NCI-H2029 (cell line): Measurements from ENCODE around the gene TSPAN10.

Source experiments
- DNase-seq: peaks from one replicate; lab custom pipeline; 2025; lab: John Stamatoyannopoulos, UW

The TSPAN10 gene

DNA sequence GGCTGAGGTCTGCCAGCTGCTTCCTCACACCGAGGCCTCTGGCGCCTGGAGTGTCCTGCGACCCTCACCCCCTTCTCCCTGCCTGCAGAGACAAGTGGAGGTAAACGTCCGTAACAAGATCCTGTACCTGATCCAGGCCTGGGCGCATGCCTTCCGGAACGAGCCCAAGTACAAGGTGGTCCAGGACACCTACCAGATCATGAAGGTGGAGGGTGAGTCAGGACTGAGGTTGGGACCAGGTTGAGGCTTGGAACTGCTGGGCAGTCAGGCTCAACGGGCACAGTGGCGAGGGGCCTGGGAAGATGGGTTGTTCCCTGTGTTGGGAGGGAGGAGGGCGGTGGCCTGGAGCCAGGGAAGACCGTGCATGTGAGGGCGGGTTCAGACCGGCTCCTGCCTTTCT is 51.6 kb downstream of the TSPAN10 start:
- no peak for DNase-seq

DNA sequence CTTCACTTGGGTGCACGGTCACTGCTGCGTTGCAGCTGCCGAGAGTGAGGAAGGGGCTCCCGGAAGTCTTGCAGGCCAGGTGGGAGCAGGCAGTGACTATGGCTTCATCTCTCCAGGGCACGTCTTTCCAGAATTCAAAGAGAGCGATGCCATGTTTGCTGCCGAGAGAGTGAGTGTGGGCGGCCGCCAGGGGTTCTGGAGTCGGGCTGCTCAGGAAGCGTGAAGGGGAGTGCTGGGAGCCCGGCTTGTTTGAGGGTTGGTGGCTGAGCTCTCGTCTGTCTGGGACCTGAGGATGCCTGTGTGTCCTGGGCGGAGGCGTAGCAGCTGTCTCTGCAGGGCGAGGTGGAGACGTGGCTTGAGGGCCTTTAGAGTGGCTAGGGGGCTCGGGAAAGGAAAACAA is 53.1 kb downstream of the TSPAN10 start:
- no peak for DNase-seq

DNA sequence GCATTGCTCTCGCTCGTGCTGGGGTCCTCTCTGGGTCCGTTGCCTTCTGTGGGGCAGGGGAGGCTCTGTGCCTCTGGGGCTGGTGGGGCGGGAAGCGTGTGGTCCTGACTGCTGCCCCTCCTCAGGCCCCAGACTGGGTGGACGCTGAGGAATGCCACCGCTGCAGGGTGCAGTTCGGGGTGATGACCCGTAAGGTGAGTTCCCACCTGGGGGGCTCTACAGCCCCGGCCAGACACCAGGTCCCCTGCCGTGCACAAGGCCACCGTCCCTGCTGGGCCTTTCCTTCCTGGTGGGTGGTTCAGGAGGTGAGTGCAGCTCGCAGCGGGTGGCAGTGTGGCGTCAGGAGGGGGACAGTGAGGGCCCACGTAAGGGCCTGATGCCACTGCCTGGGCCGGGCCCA is 53.6 kb downstream of the TSPAN10 start:
- no peak for DNase-seq

DNA sequence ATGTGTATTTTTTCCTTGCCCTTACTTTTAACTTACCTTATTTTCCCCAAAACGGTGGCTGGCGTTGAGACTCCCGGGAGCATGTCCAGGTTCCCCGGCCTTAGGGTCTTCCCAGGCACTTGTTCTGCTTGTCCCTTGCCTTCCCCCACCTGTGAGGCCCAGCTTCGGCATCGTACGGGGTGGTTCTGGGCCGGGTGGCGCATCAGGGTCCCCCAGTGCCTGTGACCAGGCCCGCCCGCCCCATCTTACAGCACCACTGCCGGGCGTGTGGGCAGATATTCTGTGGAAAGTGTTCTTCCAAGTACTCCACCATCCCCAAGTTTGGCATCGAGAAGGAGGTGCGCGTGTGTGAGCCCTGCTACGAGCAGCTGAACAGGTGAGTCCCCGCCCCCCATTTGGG is 54.2 kb downstream of the TSPAN10 start:
- DNase-seq, result no peak

DNA sequence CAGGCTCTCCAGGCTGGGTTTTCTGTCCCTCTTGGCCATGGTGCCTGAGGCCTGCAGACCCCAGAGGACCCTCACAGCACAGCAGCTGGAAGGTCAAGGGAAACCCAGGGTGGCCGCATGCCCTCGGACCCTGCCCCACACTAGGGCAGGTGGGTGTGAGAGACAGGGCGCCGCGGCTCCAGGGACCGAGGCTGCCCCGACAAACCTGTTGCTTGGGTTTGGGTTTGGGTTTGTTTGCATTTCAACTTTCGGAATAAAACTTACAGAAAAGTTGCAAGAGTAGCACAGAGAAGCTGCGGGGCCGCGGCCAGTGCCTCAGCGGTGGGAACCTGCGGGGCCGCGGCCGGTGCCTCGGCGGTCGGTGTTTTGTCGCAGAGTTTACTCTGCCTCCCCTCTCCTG is 54.6 kb downstream of the TSPAN10 start:
- DNase-seq, result no peak

DNA sequence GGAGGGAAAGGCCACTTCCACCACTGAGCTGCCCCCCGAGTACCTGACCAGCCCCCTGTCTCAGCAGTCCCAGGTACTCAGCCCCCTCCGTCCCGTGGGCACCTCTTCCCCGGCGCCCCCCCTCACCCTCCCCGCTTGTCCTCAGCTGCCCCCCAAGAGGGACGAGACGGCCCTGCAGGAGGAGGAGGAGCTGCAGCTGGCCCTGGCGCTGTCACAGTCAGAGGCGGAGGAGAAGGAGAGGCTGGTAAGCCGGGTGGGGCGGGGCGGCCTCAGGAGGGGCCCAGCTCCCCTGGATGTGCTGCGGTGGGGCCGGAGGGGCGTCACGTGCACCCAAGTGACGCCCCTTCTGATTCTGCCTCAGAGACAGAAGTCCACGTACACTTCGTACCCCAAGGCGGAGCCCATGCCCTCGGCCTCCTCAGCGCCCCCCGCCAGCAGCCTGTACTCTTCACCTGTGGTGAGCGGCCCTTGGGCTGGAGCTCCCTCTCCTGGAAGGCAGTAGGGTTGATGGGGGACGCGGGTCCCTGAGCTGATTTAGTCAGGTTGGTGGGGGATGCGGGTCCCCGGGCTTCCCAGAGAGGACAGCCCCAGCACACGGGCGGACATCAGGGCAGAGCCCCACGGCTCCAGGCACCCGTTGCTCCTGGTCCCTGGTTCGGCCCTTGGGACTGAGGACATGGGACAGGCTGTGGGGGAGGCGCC is 56.7 kb downstream of the TSPAN10 start:
- no peak for DNase-seq

DNA sequence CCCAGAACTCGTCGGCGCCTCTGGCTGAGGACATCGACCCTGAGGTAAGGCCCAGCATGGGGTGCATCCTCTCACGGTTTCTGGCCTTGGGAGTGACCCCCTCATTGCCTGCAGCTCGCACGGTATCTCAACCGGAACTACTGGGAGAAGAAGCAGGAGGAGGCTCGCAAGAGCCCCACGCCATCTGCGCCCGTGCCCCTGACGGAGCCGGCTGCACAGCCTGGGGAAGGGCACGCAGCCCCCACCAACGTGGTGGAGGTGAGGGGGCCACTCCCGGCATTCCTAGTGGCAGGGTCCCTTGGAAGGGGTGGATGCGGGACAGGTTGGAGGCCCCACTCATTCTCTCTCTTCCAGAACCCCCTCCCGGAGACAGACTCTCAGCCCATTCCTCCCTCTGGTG is 57.8 kb downstream of the TSPAN10 start:
- no peak for DNase-seq

DNA sequence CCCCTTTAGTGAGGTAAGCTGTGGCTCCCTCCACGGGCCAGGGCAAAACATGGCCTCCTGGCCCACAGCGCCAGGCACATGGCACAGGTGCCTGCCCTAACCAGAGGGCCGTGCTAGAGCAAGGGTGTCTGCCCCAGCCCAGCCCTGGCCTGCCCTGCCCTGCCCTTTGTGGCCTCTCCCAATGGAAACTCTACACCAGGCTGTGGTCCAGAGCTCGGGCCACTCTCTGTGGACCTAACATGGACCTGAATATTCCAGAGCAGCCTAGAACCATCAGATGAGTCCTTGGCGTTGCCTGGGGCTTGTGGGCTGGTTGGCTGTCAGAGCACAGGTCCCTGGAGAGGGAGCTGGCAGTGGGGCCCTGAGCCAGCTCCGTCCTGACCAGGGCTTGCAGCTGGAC is 58.2 kb downstream of the TSPAN10 start:
- DNase-seq, result no peak

DNA sequence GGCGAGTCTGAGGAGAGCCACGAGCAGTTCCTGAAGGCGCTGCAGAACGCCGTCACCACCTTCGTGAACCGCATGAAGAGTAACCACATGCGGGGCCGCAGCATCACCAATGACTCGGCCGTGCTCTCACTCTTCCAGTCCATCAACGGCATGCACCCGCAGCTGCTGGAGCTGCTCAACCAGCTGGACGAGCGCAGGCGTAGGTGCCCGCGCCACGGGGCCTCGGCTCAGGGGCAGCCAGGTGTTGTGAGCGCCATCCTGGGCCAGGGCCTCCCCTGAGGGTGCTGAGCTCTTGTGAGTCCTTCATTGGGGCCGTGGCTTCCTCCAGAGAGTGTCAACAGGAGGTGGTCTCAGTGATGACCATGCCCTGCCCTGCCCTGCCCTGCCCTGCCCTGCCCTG is 58.8 kb downstream of the TSPAN10 start:
- no peak for DNase-seq

DNA sequence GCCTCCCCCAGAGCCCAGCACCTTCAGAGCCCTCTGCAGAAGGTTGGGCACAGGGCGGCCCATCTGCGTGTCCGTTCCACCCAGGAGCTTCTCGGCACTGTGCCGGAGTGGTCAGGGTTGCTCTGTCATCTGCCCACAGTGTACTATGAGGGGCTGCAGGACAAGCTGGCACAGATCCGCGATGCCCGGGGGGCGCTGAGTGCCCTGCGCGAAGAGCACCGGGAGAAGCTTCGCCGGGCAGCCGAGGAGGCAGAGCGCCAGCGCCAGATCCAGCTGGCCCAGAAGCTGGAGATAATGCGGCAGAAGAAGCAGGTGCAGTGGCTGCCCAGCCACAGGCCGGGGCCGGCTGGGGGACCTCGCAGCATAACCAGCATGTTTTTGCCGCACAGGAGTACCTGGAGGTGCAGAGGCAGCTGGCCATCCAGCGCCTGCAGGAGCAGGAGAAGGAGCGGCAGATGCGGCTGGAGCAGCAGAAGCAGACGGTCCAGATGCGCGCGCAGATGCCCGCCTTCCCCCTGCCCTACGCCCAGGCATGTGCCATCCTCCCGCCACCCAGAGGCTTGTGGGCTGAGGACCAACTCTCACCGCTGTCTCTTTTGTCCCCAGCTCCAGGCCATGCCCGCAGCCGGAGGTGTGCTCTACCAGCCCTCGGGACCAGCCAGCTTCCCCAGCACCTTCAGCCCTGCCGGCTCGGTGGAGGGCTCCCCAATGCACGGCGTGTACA is 59.4 kb downstream of the TSPAN10 start:
- DNase-seq, result no peak

DNA sequence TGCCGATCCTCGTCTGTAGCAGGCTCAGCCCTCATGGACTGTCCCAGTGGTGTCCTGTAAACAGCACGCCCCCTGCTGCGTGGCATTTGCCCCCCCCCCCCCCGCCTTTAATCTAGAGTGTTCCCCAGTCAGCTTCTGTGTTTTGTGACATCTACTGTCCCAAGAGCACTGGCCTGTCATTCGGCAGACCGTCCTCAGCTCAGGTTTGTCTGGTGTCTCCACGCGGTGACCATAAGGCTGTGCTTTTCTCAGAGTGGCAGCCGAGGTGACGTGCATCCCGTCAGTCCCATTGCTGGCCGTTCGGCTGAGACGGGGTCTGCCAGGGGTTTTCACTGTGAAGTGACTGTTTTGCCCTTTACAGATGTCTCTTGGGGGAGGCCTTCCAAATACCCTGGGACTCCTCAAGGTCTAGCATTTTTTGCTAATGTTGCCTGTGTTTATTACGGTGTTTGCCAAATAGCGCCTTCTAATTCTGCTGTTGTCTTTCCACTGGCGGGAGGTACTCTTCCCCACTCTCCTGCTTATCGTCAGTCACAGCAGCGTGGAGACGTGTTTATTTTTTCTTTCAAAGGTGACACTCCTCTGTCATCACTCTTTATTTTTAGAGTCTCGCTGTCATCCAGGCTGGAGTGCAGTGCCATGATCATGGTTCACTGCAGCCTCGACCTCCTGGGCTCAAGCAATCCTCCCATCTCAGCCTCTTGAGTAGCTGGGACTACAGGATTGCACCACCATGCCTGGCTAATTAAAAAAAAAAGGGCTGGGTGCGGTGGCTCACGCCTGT is 60.5 kb downstream of the TSPAN10 start:
- no peak for DNase-seq
